Breast epithelium (tissue), 3 donors: Measurements from ENCODE around the gene LILRB1.

Experiments
- CTCF ChIP-seq, 3 donors: fragments of 450-650 bp; IDR thresholded peaks; one replicate each; pipeline ENCODE4 v1.5.1; 2016 to 2017; ENCODE audit warnings: antibody characterized with exemption in 3 of 3, mild to moderate bottlenecking in 3 of 3, moderate library complexity in 3 of 3
- POLR2A ChIP-seq: fragments of 450-650 bp; IDR thresholded peaks from one replicate; pipeline ENCODE4 v1.6.1; 2016; ENCODE audit warnings: antibody characterized with exemption, mild to moderate bottlenecking, moderate library complexity
- POLR2AphosphoS5 ChIP-seq, 3 donors: sonication (generic); formaldehyde crosslinking; IDR thresholded peaks; one replicate each; pipeline ENCODE4 v1.6.1; 2017; ENCODE audit warnings: antibody characterized with exemption in 3 of 3

- TF ChIP-seq CTCF (IDR thresholded peaks at IDR 0.05), result no peak
- TF ChIP-seq POLR2A, result no peak
- no peak for TF ChIP-seq POLR2AphosphoS5 (IDR thresholded peaks at IDR 0.05)
These were observed 19.9 kb downstream of the LILRB1 start for GRCh38 chr19:54650108-54650655.
